Glutamatergic neuron (in vitro differentiated cells): ENCODE results near the gene NMUR1. TPM values are rescaled to one million over a fixed set of nuclear protein-coding genes. Genes with fewer than 3 reads are reported as not detected.
A peak's percentile ranks its signal among the peaks of the same experiment; 100 is the strongest.

ENCODE experiments used
- DNase-seq: peaks from one replicate; pipeline ENCODE4 v3.0.0; 2022
- H3K27ac Mint-ChIP-seq: one replicate; pipeline ENCODE4 v1.8.0; 2020; ENCODE audit warnings: mild to moderate bottlenecking, mixed read lengths, inconsistent platforms; ENCODE audit not compliant: unreplicated experiment
- H3K27me3 Mint-ChIP-seq: one replicate; pipeline ENCODE4 v1.8.0; 2020; ENCODE audit warnings: mild to moderate bottlenecking, moderate library complexity, mixed read lengths, inconsistent platforms; ENCODE audit not compliant: unreplicated experiment
- H3K36me3 Mint-ChIP-seq: one replicate; pipeline ENCODE4 v1.8.0; 2020; ENCODE audit warnings: mild to moderate bottlenecking, mixed read lengths, inconsistent platforms; ENCODE audit not compliant: unreplicated experiment
- H3K4me1 Mint-ChIP-seq: one replicate; pipeline ENCODE4 v1.8.0; 2020; ENCODE audit warnings: mild to moderate bottlenecking, low read depth, mixed read lengths, inconsistent platforms; ENCODE audit not compliant: unreplicated experiment
- H3K4me3 Mint-ChIP-seq: one replicate; pipeline ENCODE4 v1.8.0; 2020; ENCODE audit warnings: mild to moderate bottlenecking, mixed read lengths, inconsistent platforms; ENCODE audit not compliant: unreplicated experiment
- H3K9me3 Mint-ChIP-seq: one replicate; pipeline ENCODE4 v1.8.0; 2020; ENCODE audit warnings: mild to moderate bottlenecking, moderate library complexity, mixed read lengths, inconsistent platforms; ENCODE audit not compliant: unreplicated experiment
- CTCF ChIP-seq: fragments of 200-600 bp; sonication (generic); IDR thresholded peaks from one replicate; pipeline ENCODE4 v1.5.0; 2021; ENCODE audit not compliant: partially characterized antibody, unreplicated experiment
- total RNA-seq: library from RNA; stranded (reverse); fragmentation: NEBNext Ultra II Directional; extraction: Animal tissue kit (Norgen Biotek cat#: 25700); gene quantifications from one replicate; pipeline ENCODE4 v1.2.1, GENCODE V29; 2021; ENCODE audit not compliant: unreplicated experiment

The NMUR1 gene
- total RNA-seq, 1 donor from 2014 or later: 0.32 TPM

- peaks cover 5% of the 10 kb centered on the region for H3K27me3 Mint-ChIP-seq
- TF ChIP-seq CTCF: no peak
- H3K4me1 Mint-ChIP-seq: no peaks in the 10 kb centered on the region
- H3K36me3 Mint-ChIP-seq: no peaks in the 10 kb centered on the region
- no peaks in the 10 kb centered on the region for H3K9me3 Mint-ChIP-seq
- no peak for DNase-seq
- no peak overlapping the region for H3K4me3 Mint-ChIP-seq
- no peak overlapping the region for H3K27ac Mint-ChIP-seq
Measured at GRCh38 chr2:231521443-231521842, 8.8 kb downstream of the NMUR1 start.

- no peak overlapping the region for H3K4me3 Mint-ChIP-seq
- no peak for DNase-seq
- H3K4me1 Mint-ChIP-seq: peaks cover under 1% of the 10 kb centered on the region
- no peaks in the 10 kb centered on the region for H3K9me3 Mint-ChIP-seq
- no peak for TF ChIP-seq CTCF
- H3K27ac Mint-ChIP-seq: no peak overlapping the region
- no peaks in the 10 kb centered on the region for H3K36me3 Mint-ChIP-seq
- peaks cover 5% of the 10 kb centered on the region for H3K27me3 Mint-ChIP-seq
Measured at GRCh38 chr2:231519975-231520555, 10.2 kb downstream of the NMUR1 start.

GRCh38 chr2:231518771-231519170 lies 11.5 kb downstream of the NMUR1 start:
- Mint-ChIP-seq H3K4me3 (no peak overlapping the region), H3K27ac (no peak overlapping the region), H3K9me3 (peaks cover 3% of the 10 kb centered on the region), H3K36me3 (no peaks in the 10 kb centered on the region), H3K4me1 (peaks cover 7% of the 10 kb centered on the region), H3K27me3 (peaks cover 2% of the 10 kb centered on the region)
- DNase-seq: no peak
- no peak for TF ChIP-seq CTCF

- H3K27ac Mint-ChIP-seq: no peak overlapping the region
- peaks cover 2% of the 10 kb centered on the region for H3K27me3 Mint-ChIP-seq
- no peak overlapping the region for H3K4me3 Mint-ChIP-seq
- no peak for DNase-seq
- H3K9me3 Mint-ChIP-seq: peaks cover 3% of the 10 kb centered on the region
- no peak for TF ChIP-seq CTCF
- no peaks in the 10 kb centered on the region for H3K36me3 Mint-ChIP-seq
- H3K4me1 Mint-ChIP-seq: peaks cover 11% of the 10 kb centered on the region
Measured at GRCh38 chr2:231515603-231516002, 14.6 kb downstream of the NMUR1 start.

- Mint-ChIP-seq H3K4me1 (peaks cover 11% of the 10 kb centered on the region), H3K9me3 (peaks cover 3% of the 10 kb centered on the region), H3K27ac (peak overlapping the region; percentile 64), H3K27me3 (peaks cover 2% of the 10 kb centered on the region), H3K4me3 (peak overlapping the region; percentile 97), H3K36me3 (no peaks in the 10 kb centered on the region)
- no peak for DNase-seq
- no peak for TF ChIP-seq CTCF
Measured at GRCh38 chr2:231514951-231515297, 15.3 kb downstream of the NMUR1 start.
